OCI-LY7 (cell line): Measurements from ENCODE around the gene MYOM3. TPM values are rescaled to one million over a fixed set of nuclear protein-coding genes. Genes with fewer than 3 reads are reported as not detected.

Source experiments
- BruUV-seq: library from RNA; stranded (reverse); fragments of 400-500 nt; replicated peaks from 2 replicates; lab custom pipeline; 2021; lab: Mats Ljungman, UMichigan
- CTCF ChIA-PET: fragments of 300-600 bp; sonication (Branson Sonifier 250); formaldehyde crosslinking; loops from one replicate; lab custom pipeline; 2022; ENCODE audit warnings: antibody characterized with exemption; ENCODE audit not compliant: unreplicated experiment; lab: Charles Lee
- POLR2A ChIA-PET: fragments of 300-600 bp; sonication (Branson Sonifier 250); formaldehyde crosslinking; loops from one replicate; lab custom pipeline; 2022; ENCODE audit warnings: antibody characterized with exemption; lab: Charles Lee
- DNase-seq: peaks from one replicate; pipeline ENCODE4 v3.0.0-alpha.2; 2015; ENCODE audit warnings: low spot score
- H2AFZ ChIP-seq: fragments of 200-600 bp; sonication (generic), shearing (Covaris generic); 2 replicates; pipeline ENCODE4 v1.6.1; 2014; ENCODE audit warnings: mild to moderate bottlenecking, antibody characterized with exemption, low read length, moderate library complexity
- H3K27ac ChIP-seq: fragments of 200-600 bp; sonication (generic); 2 replicates; pipeline ENCODE4 v1.5.1; 2014; ENCODE audit warnings: mixed run types, low read depth, mild to moderate bottlenecking, moderate library complexity, low read length, inconsistent platforms; ENCODE audit not compliant: poor library complexity, severe bottlenecking
- H3K36me3 ChIP-seq: fragments of 200-600 bp; sonication (generic); 2 replicates; pipeline ENCODE4 v1.6.1; 2014; ENCODE audit warnings: mild to moderate bottlenecking, antibody characterized with exemption, low read length, moderate library complexity, mixed read lengths; ENCODE audit not compliant: insufficient read depth
- H3K4me1 ChIP-seq: fragments of 200-600 bp; sonication (generic); 2 replicates; pipeline ENCODE4 v1.5.1; 2014; ENCODE audit warnings: mild to moderate bottlenecking, low read length; ENCODE audit not compliant: insufficient read depth, poor library complexity, severe bottlenecking
- H3K4me2 ChIP-seq: fragments of 200-600 bp; sonication (generic); 2 replicates; pipeline ENCODE4 v1.6.1; 2014; ENCODE audit warnings: mild to moderate bottlenecking, low read length
- H3K4me3 ChIP-seq: fragments of 200-600 bp; sonication (generic); 2 replicates; pipeline ENCODE4 v1.5.1; 2014; ENCODE audit warnings: mild to moderate bottlenecking, low read depth, low read length; ENCODE audit not compliant: poor library complexity, severe bottlenecking
- H3K79me2 ChIP-seq: fragments of 200-600 bp; sonication (generic); 2 replicates; pipeline ENCODE4 v1.6.1; 2016; ENCODE audit warnings: low read depth, mild to moderate bottlenecking, low read length, moderate library complexity, mixed read lengths; ENCODE audit not compliant: insufficient read depth
- H3K9me2 ChIP-seq: fragments of 200-600 bp; sonication (generic); 2 replicates; pipeline ENCODE4 v1.6.1; 2016; ENCODE audit warnings: mild to moderate bottlenecking, low read length, mixed read lengths; ENCODE audit not compliant: insufficient read depth
- H3K9me3 ChIP-seq: fragments of 200-600 bp; sonication (generic); 2 replicates; pipeline ENCODE4 v1.6.1; 2014; ENCODE audit warnings: mild to moderate bottlenecking, mixed run types, low read length, mixed read lengths
- H4K20me1 ChIP-seq: fragments of 200-600 bp; sonication (generic); 2 replicates; pipeline ENCODE4 v1.6.1; 2014; ENCODE audit warnings: mild to moderate bottlenecking, antibody characterized with exemption, low read length, moderate library complexity, mixed read lengths; ENCODE audit not compliant: insufficient read depth
- CTCF ChIP-seq: fragments of 200-600 bp; sonication (generic); conservative IDR thresholded peaks from 2 replicates; pipeline ENCODE4 v1.5.1; 2014; ENCODE audit warnings: mild to moderate bottlenecking, antibody characterized with exemption, low read length, moderate library complexity, mixed read lengths
- EZH2phosphoT487 ChIP-seq: fragments of 200-600 bp; sonication (generic); IDR thresholded peaks from 2 replicates; pipeline ENCODE4 v1.6.1; 2018; ENCODE audit warnings: low read depth, borderline replicate concordance, mild to moderate bottlenecking, mixed run types, antibody characterized with exemption, low read length, moderate library complexity, mixed read lengths
- intact Hi-C: fragments of 100-400 bp; cut with micrococcal nuclease; formaldehyde crosslinking; loops from one replicate; pipeline ENCODE4 v1.10.0; 2022; ENCODE audit not compliant: unreplicated experiment
- total RNA-seq, 2 experiments: library from RNA; depleted of rRNA in 1 of 2; stranded (reverse); fragments of >200 nt in 1 of 2; shearing (Covaris generic) in 1 of 2; gene quantifications; 2 replicates each; pipeline ENCODE4 v1.2.3, GENCODE V29; 2014 to 2022

MYOM3 gene
- total RNA-seq, 2 experiments from 2014 or later = not detected

GRCh38 chr1:24125456-24125855 lies 13.5 kb upstream of the MYOM3 start:
- TF ChIP-seq CTCF (no peak), EZH2phosphoT487 (no peak)
- no TSS peak for BruUV-seq
- H3K27ac ChIP-seq = no peak overlapping the region
- no peaks in the 10 kb centered on the region for H3K4me1 ChIP-seq
- H3K9me3 ChIP-seq = no peaks in the 10 kb centered on the region
- no peaks in the 10 kb centered on the region for H3K9me2 ChIP-seq
- DNase-seq = no peak
- no peaks in the 10 kb centered on the region for H3K79me2 ChIP-seq
- no peak overlapping the region for H2AFZ ChIP-seq
- POLR2A ChIA-PET = interaction anchor here (0.5 to 0.6 kb wide), 2 partner anchors 194 to 827 kb away, joined by 3 to 4 read pairs; no protein-coding TSS in a partner anchor
- CTCF ChIA-PET = no interaction called here
- H3K4me3 ChIP-seq = no peak overlapping the region
- intact Hi-C loops = no loop called here
- H4K20me1 ChIP-seq = no peaks in the 10 kb centered on the region
- H3K4me2 ChIP-seq = no peak overlapping the region
- no peaks in the 10 kb centered on the region for H3K36me3 ChIP-seq

- Histone ChIP-seq H3K27ac (no peak overlapping the region), H4K20me1 (no peaks in the 10 kb centered on the region), H3K36me3 (no peaks in the 10 kb centered on the region), H3K9me2 (no peaks in the 10 kb centered on the region), H3K4me2 (no peak overlapping the region), H2AFZ (no peak overlapping the region), H3K4me3 (no peak overlapping the region), H3K4me1 (no peaks in the 10 kb centered on the region), H3K79me2 (no peaks in the 10 kb centered on the region), H3K9me3 (no peaks in the 10 kb centered on the region)
- no peak for DNase-seq
- no TSS peak for BruUV-seq
- ChIA-PET CTCF (no interaction called here), POLR2A (no interaction called here)
- TF ChIP-seq CTCF (no peak), EZH2phosphoT487 (no peak)
- intact Hi-C loops = no loop called here
These were observed 13.0 kb upstream of the MYOM3 start for GRCh38 chr1:24124980-24125379.

- H4K20me1 ChIP-seq = no peaks in the 10 kb centered on the region
- no peaks in the 10 kb centered on the region for H3K9me3 ChIP-seq
- H3K4me1 ChIP-seq = no peaks in the 10 kb centered on the region
- H3K4me3 ChIP-seq = no peak overlapping the region
- no peak overlapping the region for H3K27ac ChIP-seq
- no peak overlapping the region for H3K4me2 ChIP-seq
- CTCF ChIA-PET = no interaction called here
- H2AFZ ChIP-seq = no peak overlapping the region
- H3K79me2 ChIP-seq = no peaks in the 10 kb centered on the region
- TF ChIP-seq CTCF (no peak), EZH2phosphoT487 (no peak)
- H3K9me2 ChIP-seq = no peaks in the 10 kb centered on the region
- POLR2A ChIA-PET = no interaction called here
- BruUV-seq = no TSS peak
- intact Hi-C loops = no loop called here
- no peaks in the 10 kb centered on the region for H3K36me3 ChIP-seq
- DNase-seq = no peak
These were observed 11.7 kb upstream of the MYOM3 start for GRCh38 chr1:24123611-24124010.
